Hepatic stellate cell (primary cell): ENCODE data around the gene APBA2.

Source experiments
- DNase-seq: peaks from one replicate; pipeline ENCODE4 v3.0.0; 2011; ENCODE audit warnings: low spot score

Gene APBA2

DNA sequence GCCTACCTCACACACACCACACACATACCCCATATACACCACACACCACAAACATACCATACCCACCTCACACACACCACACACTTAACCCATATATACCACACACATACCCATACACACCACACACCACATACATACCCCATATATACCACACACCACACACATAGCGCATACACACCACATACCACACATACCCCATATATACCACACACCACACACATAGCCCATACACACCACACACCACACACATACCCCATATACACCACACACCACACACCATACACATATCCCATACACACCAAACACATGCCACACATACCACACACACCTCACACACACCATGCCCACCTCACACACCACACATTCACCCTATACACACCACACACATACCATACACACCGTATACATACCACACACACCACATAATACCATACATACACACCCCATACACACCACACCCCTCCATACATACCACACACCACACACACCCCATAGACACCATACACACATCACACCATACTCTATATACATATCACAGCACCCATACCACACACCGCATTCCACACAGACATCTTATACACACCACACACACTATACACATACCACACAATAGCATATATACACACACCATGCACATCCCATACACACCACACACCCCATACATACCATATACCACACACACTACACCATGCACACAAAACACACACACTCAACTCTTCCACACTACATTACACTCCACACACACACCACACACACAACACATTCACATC is 29.5 kb downstream of the APBA2 start:
- DNase-seq = no peak

DNA sequence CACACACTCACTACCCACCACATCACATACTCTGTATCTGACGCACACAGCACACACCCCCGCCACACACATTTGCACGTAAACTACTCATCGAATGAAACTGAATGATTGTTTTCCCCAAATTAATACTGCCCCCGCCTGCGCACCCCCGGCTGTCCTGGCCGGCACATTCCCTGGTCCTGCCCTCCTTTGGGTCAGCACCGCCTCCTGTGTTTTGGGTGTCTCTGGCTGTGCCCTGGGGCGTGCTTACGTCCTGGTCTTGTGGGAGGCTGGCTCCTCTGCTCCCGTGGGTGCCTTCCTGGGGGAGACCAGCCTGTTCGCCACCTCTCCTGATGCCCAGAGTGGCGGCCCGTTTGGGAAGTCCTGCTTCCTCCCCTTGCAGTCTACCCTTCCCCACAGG is 30.2 kb downstream of the APBA2 start:
- DNase-seq = no peak

DNA sequence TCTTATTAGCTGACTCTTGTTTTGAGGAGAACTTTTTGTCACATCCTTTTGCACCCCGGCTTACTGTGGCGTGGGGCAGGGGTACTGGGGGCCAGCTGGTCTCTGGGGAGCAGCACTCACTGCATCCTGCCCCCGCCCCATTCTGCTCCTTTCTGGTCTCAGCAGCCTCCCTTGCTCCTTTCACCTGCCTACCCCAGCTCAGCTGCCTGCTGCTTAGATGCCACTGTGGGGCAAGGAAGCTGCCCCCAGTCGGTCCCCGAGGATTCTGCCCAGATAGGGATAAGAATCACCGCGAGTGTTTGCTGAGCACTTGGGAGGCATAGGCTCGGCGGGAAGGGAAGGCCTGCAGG is 32.0 kb downstream of the APBA2 start:
- no peak for DNase-seq

DNA sequence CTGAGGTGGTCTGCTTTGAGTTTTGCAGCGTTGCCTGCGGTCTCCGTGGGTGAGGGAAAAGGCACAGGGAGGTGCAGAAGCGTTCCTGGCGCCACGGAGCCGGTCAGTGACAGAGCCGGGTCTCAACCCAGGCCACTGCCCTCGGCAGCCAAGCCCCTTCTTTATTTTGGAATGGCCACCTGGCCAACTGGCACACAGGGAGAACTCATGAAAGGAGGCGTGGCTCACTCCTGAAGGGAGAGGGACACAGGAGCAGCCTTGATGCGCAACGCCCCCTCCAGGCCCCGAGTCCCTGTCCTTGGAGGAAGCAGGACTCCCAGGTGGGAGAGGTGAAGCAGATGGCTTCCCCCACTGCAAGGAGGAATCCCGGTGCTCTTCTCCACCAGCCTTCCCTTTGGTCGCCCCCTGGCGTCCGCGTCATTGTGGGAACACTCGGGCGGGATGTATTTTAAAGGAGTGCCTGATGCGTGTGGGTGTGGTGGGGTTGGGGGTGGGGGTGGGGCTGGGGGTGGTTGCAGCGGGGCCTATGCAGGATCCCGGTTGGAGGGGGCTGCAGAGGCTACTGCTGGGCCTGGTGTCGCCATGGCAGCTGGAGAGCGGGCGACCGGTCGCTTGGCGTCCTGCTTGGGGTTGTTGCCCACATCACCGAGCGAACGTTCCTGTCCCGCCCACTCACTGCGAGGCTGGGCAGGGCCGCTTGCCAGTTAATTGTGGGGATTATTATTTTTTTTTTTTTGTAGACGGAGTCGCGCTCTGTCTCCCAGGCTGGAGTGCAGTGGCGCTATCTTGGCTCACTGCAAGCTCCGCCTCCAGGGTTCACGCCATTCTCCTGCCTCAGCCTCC is 32.6 kb downstream of the APBA2 start:
- DNase-seq = no peak

DNA sequence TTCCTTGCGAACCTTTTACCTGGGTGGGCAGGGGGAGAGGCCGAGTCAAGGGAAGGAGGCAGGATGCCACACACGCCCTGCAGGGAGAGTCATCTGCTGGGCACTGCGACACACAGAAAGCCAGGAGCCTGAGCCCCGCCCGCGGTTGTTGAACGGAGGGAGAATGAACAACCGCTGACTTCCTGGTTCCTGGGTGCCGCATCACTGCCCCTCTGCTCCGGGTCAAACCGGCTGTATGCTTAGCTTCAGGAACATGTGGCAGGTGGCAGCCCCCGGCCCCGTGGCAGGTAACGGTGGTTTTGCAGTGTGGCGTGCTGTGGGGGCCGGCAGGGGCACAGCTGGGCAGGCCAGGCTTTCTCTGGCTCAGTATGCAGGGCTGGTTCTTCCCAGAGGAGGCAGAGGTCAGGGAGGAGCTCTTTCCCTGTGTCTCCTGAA is 33.4 kb downstream of the APBA2 start:
- DNase-seq = no peak

DNA sequence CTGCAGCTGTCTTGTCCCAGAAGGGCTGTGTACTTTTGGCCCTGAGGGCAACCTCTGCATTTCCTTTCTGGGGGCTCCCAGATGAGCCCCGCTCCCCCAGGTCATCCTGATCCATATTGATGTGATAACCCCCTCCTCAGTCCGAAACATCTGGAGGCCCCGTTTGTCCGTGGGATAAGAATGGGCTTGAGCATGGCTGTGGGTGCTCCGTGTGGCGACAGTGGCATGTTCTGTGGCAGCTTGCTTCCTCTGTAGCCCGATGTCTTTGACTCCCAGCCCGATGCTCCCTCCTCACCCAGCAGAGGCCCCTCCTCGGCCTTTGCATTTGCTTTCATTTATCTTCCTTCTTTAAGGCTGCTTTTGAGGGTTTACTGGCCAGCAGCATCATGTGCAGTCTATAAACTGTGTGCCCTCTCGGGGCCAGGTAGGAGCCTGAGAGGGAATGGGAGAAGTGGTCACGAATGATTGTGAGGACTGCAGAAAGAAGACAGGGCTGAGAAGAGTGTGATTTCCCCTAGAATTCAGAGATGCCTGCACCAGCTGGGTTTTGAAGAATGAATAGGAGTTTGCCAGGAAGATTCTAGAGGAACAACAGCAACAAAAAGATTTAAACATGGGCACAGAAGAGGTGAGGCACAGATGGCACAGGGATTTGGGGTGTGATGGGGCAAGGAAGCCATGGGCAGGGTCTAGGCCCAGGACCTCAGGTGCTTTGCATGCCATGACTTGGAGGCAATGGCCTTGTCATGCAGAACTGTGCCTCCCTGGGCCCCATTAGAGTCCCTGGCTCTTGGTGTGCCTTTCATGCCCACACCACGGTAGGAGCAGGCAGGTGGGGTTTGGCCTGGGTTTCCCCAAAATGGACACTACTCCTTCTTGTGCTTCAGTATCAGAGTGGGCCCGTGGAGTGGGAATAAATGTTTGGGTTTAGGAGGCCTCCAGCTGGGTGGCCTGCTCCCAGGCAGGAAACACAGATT is 34.2 kb downstream of the APBA2 start:
- DNase-seq = no peak

DNA sequence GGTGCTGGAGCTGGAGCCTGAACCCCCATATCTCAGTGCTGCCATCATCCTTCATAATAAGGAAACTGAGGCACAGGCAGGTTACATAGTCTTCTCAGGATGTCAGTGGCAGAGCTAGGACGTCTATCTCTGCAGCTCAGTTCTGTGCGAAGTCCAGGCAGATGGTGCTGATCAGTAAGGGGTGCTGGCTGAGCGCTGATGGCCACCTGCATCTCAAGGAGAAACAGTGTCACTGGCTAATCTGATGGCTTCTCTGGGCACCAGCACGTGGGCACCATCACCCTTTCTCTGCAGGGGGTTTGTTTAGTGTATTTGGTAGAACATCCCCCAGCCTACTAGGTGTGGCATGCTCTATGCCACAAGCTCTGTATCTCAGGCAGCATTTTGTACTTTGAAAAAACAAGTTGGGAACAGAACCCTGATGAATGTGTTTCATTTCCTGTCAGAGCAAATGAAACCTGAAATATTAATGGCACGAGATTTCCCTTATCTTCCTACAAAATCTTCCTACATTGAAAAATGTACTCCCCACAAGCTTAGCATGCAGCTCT is 35.1 kb downstream of the APBA2 start:
- DNase-seq = no peak

DNA sequence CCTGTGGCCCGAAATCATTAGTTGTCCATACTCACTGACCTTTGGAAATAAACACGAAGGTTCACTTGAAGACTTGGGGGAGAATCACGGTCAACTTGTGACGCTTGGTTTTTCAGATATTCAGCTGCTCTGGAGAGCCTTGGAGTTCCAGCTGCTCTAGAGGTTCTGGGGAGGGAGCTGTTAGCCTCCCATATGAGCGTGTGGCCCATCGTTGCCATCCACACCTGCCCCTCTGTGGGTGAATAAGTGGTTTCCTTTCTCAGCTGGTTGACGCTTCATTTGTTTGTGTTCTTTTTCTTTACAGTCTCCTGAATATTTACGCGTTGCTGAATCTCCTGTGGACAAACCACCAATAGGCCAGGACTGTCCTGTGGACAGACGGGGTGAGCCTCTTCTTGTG is 35.6 kb downstream of the APBA2 start:
- DNase-seq = no peak

DNA sequence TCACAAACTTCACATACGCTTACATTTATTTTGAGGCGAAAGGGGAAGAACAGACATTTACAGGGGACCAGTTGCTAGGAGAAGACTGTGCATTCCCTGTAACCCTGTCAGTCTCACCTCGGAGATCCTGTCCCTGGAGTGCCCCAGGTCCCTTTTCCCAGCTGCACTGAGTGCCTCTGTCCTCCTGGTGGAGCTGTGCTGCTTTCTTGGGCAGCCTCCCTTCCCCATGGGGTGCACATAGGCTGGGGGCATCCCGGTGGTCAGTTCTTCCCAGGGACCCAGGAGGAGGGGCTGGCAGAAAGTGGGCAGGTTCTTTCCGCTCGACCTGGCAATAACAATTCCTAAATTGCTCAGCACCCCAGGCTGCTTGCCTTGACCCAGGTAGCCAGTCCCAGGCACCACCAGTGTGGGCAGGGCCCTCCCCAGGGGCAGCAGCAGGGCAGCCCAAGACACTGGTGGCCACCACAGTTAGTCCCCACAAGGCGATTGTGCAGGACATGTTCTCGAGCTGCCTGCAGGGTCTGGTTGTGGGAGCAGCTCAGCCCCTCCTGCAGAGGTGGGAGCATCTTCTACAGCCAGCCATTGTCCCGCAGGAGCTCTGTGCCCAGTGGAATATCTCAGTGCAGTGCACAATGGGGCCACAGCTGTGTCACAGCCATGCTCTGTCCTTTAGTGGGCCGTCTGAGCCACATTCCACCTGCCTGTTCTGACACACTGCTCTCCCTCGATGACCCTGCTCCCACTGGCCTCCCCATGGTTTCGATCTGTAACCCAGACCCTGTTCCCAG is 36.3 kb downstream of the APBA2 start:
- no peak for DNase-seq

DNA sequence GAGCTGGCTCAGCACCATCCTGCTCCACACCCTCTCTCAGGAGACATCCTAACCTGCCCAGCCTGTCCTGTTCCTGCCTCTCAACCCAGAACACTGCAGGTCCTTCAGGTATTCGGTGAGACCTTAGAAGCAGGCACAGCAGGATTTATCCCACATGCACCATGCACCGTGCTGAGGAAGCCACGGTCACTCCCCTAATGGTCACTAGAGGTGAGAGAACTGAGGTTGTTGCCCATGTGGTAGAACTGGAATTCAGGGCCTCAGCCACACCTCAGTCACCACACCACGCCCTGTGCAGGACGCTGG is 36.9 kb downstream of the APBA2 start:
- no peak for DNase-seq

DNA sequence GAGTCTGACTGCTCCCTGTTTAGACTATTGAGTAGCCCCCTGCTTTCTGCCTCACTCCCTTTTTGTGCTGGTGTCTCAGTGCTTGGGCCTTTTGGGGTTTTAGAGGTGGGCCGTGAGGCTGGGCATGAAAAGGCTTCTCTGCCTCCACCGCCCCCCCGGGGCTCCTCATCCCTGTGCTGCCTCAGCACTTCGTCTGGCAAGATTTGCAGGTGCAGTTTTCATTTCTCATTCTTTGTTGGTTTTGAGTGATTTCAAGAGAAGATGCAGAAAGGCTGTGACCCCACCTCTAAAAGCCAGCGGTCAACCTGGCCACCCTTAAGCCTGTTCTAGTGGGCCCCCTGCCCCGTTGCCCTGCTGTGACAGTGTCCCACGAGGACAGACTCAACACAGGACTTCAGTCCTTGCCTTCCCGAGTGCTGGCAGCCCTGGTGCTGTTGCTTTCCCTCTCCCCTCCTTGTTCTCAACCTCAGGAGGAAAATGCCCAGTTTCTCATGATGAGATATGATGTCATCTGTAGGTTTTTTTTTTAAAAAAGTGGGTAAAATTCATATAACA is 38.0 kb downstream of the APBA2 start:
- DNase-seq = no peak

DNA sequence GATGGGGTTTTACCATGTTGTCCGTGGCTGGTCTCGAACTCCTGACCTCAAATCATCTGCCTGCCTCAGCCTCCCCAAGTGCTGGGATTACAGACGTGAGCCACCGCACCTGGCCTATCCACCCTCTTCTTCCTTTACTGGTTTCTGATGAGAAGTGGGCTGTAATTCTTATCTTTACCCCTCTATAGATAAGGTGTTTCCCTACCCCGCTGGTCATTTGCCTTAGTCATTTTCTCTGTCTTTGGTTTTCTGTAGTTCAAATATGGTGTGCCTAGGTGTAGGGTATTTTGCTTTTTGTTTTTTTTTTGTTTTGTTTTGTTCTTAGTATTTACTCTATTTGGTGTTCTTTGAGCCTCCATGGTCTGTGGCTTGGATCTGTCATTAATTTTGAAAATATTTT is 41.3 kb downstream of the APBA2 start:
- no peak for DNase-seq

DNA sequence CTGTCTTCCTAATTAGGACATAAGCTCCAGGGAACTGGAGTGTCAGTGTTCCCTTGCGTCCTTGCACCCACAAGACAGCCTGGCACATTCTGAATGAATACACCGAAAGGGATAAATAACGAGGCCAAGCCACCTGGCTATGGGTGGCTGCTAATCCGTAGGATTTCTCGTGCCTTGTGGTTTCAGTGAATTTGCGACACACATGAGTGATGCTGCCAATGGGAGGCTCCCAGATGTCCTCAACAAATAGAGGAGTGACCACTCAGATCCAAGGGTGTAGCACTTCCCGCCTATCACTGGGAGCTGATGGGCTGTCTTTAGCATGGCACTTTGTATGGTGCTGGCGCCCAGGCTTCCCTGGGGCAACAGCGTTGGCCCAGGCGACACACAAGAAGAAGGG is 43.4 kb downstream of the APBA2 start:
- DNase-seq = no peak

DNA sequence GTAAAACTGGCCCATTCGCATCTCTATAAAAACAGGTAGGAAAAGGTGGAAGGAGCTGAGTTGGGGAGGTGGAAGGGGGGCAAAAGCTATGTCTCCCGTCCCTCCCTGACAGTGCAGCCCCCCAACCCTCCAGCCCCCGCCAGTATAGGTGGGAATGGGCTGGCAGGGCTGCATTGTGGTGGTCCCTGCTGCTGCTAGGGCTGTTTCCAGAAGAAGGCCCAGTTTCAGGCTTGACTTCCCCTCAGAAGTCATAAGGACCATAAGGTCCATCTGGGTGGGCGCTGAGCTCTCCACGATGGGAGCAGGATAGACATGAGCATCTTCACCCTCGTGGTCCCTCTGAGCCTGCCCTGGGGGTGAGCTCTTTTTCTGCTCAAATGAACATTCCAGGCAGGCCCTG is 44.2 kb downstream of the APBA2 start:
- DNase-seq = no peak

DNA sequence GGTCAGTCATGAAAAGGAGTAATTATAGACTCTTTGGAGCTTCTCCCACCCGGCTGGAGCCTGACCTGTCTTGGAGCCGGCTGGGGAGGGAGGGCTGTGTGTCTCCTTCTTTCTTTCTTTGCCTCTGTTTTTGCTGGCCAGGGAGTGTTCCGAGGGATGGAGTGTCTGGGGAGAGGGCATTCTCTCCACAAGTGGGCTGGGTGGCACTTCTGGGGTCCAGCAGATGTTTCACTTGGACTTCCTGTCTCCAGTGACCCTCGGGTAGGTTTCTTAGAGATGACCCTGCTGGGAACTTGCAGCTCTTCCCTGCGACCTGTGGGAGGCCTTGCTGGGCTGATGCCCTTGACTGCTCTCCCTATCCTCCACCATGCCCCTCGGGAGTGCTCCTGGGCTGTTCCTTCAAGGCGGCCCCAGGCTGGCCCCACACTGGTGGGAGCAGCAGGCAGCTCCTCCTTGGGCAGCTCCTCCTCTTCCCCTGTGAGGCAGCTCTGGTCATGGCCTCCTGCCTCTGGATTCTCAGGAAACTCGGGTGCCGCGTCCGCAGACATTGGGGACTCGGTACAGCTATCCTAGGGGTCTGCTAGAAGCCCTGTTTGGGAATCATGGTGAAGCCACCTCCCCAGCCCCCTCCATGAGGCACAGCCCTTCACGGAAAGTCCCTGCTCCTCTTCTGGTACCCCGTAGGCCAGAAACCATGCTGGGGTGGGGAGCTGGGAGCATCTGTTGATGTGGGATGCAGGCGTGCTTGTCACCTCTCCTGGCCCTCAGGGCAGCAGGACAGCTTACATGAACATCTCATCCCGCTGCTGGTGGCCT is 44.9 kb downstream of the APBA2 start:
- DNase-seq = no peak

DNA sequence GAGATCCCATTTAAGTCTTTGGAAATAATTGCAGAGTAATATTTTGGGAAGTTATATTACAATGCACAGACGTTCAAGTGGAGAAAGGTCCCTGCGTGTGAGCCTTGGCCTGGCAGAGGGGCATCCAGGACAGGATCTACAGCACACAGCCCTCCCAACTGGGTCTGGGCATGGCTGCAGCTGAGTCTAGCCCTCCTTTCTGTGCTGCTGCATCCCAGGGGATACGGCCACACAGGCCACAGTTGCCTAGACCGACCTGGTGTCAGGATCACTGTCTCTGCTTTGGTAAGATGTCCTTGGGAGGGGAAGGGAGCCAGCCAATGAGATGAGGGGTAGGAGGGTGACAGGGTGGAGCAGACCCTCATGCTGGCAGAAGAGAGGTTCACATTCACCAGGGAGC is 46.1 kb downstream of the APBA2 start:
- DNase-seq = no peak

DNA sequence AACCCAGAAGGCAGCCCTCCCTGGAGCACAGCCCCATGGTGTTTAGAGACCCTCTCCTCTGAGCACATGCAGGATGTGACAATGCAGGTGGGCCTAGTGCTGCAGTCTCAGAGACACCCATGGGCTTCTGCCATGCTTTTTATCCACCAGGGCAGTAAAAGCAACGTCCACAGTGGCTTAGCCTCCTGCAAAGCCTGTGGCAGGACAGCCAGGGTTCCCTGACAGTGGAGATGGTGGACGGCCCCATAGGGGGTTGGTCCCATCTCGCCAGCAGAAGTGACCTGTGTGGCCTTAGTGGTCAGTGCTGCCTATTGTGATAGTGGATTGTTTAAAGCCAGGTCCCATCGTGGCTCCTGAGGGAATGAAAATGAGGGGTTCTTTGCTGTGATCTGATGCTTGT is 46.6 kb downstream of the APBA2 start:
- DNase-seq = no peak

DNA sequence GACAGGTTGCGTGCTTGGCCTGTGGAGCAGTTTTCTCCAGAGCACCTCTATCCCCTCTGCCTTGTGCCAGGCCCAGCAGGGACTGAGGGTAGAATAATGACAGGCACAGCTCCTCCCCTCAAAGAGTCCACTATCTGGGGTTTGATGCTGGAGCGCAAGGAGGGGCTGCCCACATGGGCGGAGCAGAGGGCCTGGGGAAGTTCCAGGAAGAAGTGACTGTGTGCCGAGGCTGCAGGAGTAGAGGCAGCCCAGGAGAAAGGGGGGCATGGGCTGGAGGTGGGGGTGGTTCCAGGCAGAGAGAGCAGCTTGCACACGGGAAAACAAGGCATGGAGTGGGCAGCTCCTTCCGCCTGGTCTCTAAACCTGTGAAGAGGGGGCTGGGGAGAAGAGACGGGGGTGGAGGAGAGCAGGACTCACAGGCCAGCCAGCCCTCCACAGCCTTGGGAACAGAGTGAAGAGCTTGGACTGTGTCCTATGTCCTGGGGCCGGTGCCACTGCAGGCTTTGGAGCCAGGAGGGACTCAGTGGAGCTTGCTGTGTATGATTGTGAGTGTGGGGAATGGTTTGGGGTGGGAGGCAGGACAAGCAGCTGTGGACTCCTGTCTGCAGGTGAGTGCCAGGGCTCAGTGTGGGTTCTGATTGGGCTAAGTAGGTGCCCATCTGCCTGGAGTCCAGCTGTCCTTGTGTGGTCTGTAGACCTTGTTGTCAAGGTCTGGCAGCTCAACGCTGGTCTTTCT is 48.1 kb downstream of the APBA2 start:
- DNase-seq = no peak

DNA sequence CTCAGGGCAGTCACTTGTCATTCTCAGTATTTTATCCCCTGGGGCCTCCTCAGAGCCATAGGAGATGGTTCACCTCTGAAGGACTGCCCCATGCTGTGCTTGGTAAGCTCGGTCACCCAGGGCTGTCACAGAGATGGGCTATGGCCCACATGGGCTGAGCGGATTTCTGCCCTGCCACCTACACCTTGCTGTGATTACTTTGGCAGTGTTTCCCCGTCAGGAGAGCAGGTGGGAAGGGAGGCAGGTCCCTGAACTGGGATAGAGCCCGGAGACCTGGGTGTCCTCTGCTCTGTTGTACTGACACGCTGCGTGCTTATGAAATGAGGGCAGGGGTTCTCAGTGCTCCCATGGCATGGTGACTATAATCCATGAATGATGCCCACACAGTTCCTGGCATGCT is 48.9 kb downstream of the APBA2 start:
- DNase-seq = no peak

DNA sequence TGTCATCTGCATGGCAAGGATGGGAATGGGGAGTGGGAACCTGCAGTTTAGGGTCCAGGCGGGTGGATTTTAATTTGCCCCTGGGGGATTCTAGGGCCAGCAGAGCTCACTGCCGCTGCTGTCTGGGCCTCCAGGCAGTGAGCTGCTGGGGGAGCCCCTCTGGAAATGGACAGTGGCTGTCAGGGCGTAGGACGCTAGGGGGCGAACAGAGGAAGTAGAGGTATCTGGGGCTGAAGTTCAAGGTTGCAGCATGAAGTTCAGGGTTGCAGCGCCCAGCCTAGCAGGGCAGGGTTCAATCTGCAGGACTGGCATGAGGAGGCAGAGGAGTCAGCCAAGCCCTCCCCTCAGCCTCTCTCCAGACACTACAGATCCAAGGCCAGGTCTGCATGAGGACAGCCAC is 49.5 kb downstream of the APBA2 start:
- no peak for DNase-seq
